Caco-2 (cell line): Measurements from ENCODE around the gene TTC9B. TPM values are rescaled to one million over a fixed set of nuclear protein-coding genes. Genes with fewer than 3 reads are reported as not detected.

Source experiments
- BruUV-seq: library from RNA; stranded (reverse); fragments of 400-500 nt; replicated peaks from 2 replicates; lab custom pipeline; 2021; lab: Mats Ljungman, UMichigan
- CTCF ChIA-PET: fragments of 300-600 bp; sonication (Branson Sonifier 250); formaldehyde crosslinking; loops from one replicate; lab custom pipeline; 2022; ENCODE audit warnings: antibody characterized with exemption; lab: Charles Lee
- POLR2A ChIA-PET: fragments of 300-600 bp; sonication (Branson Sonifier 250); formaldehyde crosslinking; loops from one replicate; lab custom pipeline; 2022; ENCODE audit warnings: antibody characterized with exemption; lab: Charles Lee
- DNase-seq, 2 experiments: peaks; one replicate each; pipeline versions ENCODE4 v3.0.0 to v3.0.0-alpha.2; 2020 to 2022
- H3K27me3 ChIP-seq: replicated peaks from 2 replicates; pipeline ENCODE4 v1.6.0; 2011; ENCODE audit warnings: low read length; ENCODE audit not compliant: control insufficient read depth, insufficient read depth
- H3K36me3 ChIP-seq: 2 replicates; pipeline ENCODE4 v1.5.1; 2011; ENCODE audit warnings: low read length; ENCODE audit not compliant: control insufficient read depth, insufficient read depth
- H3K4me1 ChIP-seq: fragments of 250-450 bp; sonication (Bioruptor Pico); 2 replicates; pipeline ENCODE4 v1.5.1; 2020; ENCODE audit warnings: mild to moderate bottlenecking
- H3K4me3 ChIP-seq: 2 replicates; pipeline ENCODE4 v1.5.1; 2011; ENCODE audit warnings: low read depth, mild to moderate bottlenecking, control low read depth, low read length
- H3K9me3 ChIP-seq: fragments of 250-450 bp; sonication (Bioruptor Pico); 2 replicates; pipeline ENCODE4 v1.5.1; 2020; ENCODE audit warnings: mild to moderate bottlenecking, moderate library complexity
- H3K27ac Mint-ChIP-seq: one replicate; pipeline ENCODE4 v1.8.0; 2022; ENCODE audit warnings: mixed read lengths; ENCODE audit not compliant: unreplicated experiment
- H3K27me3 Mint-ChIP-seq: one replicate; pipeline ENCODE4 v1.8.0; 2022; ENCODE audit warnings: mixed read lengths; ENCODE audit not compliant: insufficient read depth, unreplicated experiment
- H3K36me3 Mint-ChIP-seq: one replicate; pipeline ENCODE4 v1.8.0; 2022; ENCODE audit warnings: mild to moderate bottlenecking, mixed read lengths; ENCODE audit not compliant: insufficient read depth, unreplicated experiment
- H3K4me1 Mint-ChIP-seq: one replicate; pipeline ENCODE4 v1.8.0; 2022; ENCODE audit warnings: low read depth, mixed read lengths; ENCODE audit not compliant: unreplicated experiment
- H3K4me3 Mint-ChIP-seq: one replicate; pipeline ENCODE4 v1.8.0; 2022; ENCODE audit warnings: mild to moderate bottlenecking, moderate library complexity, mixed read lengths; ENCODE audit not compliant: unreplicated experiment
- H3K9me3 Mint-ChIP-seq: one replicate; pipeline ENCODE4 v1.8.0; 2022; ENCODE audit warnings: mixed read lengths; ENCODE audit not compliant: unreplicated experiment
- CTCF ChIP-seq, 2 experiments: fragments of 200-600 bp in 1 of 2; IDR thresholded peaks; 1 replicate in 1 of 2; 2 replicates in 1 of 2; pipeline versions ENCODE4 v1.5.1 to v1.8.0; 2011 to 2022; ENCODE audit warnings: antibody characterized with exemption in 1 of 2, control low read depth in 1 of 2, inconsistent platforms in 1 of 2, low read depth in 1 of 2, low read length in 1 of 2, mild to moderate bottlenecking in 1 of 2, moderate library complexity in 1 of 2; ENCODE audit not compliant: insufficient read depth in 1 of 2, severe bottlenecking in 1 of 2, unreplicated experiment in 1 of 2
- intact Hi-C: fragments of 100-400 bp; cut with micrococcal nuclease; formaldehyde crosslinking; loops from one replicate; pipeline ENCODE4 v1.10.0; 2022; ENCODE audit not compliant: unreplicated experiment
- total RNA-seq: library from RNA; stranded (reverse); gene quantifications from 2 replicates; pipeline ENCODE4 v1.2.3, GENCODE V29; 2022

TTC9B gene
- total RNA-seq, 1 experiment from 2014 or later, result not detected

DNA sequence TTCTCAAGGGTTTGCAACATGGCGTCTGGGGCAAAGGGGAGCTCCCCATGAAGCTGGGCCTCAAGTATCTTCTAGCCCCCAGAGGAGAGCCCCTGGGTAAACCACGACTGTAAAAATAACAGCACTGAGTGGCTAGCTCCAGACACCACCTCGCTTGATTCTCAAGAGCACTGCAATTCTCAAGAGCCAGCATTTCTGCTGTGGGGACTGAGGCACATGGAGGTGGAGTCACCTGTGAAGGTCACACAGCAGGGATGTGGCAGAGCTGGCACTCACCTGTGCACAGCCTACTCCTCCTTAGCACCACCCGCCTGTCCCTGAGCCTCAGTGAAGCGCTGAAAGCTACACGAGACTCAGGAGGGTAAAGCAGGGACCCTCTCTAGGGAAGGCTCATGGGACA, 29.0 kb upstream of the TTC9B start:
- intact Hi-C loops, result no loop called here
- Histone ChIP-seq H3K4me1 (0 out of 2 replicates have a peak, but pooled peaks cover 3% of the 10 kb centered on the region), H3K4me3 (no peak overlapping the region), H3K27me3 (no peaks in the 10 kb centered on the region), H3K36me3 (no peaks in the 10 kb centered on the region), H3K9me3 (no peaks in the 10 kb centered on the region)
- H3K9me3 Mint-ChIP-seq, result no peaks in the 10 kb centered on the region
- ChIA-PET CTCF (no interaction called here), POLR2A (no interaction called here)
- no peak for TF ChIP-seq CTCF (IDR thresholded peaks at IDR 0.05; ENCODE audit: insufficient read depth in 1 of 2, low read depth in 1 of 2, low read length in 1 of 2, severe bottlenecking in 1 of 2, unreplicated experiment in 1 of 2)
- no peak overlapping the region for H3K4me3 Mint-ChIP-seq
- H3K4me1 Mint-ChIP-seq, result peaks cover 5% of the 10 kb centered on the region
- no peak for DNase-seq
- H3K27me3 Mint-ChIP-seq, result no peaks in the 10 kb centered on the region
- BruUV-seq, result no TSS peak
- peaks cover 31% of the 10 kb centered on the region for H3K36me3 Mint-ChIP-seq
- no peak overlapping the region for H3K27ac Mint-ChIP-seq

DNA sequence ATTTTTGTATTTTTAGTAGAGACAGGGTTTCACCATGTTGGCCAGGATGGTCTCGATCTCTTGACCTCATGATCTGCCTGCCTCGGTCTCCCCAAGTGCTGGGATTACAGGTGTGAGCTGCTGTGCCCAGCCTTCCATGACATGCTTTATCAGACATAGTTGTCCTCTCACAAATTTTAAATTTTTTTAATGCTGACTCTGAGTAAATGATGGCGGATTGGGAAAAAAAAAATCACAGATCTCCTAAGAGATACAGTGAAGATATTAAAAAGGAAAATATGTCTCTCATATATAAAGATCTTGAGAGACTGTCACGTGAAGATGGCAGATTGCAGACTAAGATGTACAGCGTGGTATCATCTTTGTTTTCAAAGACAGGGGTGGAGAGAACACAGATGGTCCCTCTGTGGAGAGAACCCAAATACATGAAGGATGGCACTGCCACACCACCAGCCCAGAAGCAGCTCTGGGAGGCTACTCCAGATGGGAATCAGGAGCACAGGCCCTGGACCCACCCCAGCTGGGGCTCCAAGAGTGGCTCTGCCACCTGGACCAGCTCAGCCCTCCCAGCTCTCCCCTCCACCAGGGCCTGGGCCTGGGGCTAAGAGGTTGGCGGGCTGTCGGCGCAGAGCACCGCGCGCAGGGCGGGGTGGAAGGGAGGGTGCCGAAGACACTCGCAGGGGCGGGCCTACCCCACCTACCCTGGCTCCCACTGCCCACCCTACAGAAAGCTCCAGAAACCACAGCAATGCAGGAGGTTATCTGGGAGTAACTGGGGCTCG, 28.3 kb upstream of the TTC9B start:
- H3K4me1 Mint-ChIP-seq, result peaks cover 5% of the 10 kb centered on the region
- ChIA-PET CTCF (no interaction called here), POLR2A (no interaction called here)
- Histone ChIP-seq H3K4me3 (no peak overlapping the region), H3K4me1 (0 out of 2 replicates have a peak, but pooled peaks cover 2% of the 10 kb centered on the region), H3K9me3 (no peaks in the 10 kb centered on the region), H3K27me3 (no peaks in the 10 kb centered on the region), H3K36me3 (no peaks in the 10 kb centered on the region)
- H3K27ac Mint-ChIP-seq, result no peak overlapping the region
- no TSS peak for BruUV-seq
- TF ChIP-seq CTCF (IDR thresholded peaks at IDR 0.05; ENCODE audit: insufficient read depth in 1 of 2, low read depth in 1 of 2, low read length in 1 of 2, severe bottlenecking in 1 of 2, unreplicated experiment in 1 of 2), result no peak
- peaks cover 34% of the 10 kb centered on the region for H3K36me3 Mint-ChIP-seq
- H3K9me3 Mint-ChIP-seq, result no peaks in the 10 kb centered on the region
- no peak overlapping the region for H3K4me3 Mint-ChIP-seq
- DNase-seq, result no peak
- no peaks in the 10 kb centered on the region for H3K27me3 Mint-ChIP-seq
- intact Hi-C loops, result no loop called here

GRCh38 chr19:40245506-40246128, 27.4 kb upstream of the TTC9B start:
- Histone ChIP-seq H3K36me3 (no peaks in the 10 kb centered on the region; the same call in 1 of the 2 replicates), H3K27me3 (no peaks in the 10 kb centered on the region), H3K4me1 (no peaks in the 10 kb centered on the region), H3K4me3 (no peak overlapping the region), H3K9me3 (no peaks in the 10 kb centered on the region)
- intact Hi-C loops, result no loop called here
- H3K9me3 Mint-ChIP-seq, result no peaks in the 10 kb centered on the region
- peaks cover 40% of the 10 kb centered on the region for H3K36me3 Mint-ChIP-seq
- TF ChIP-seq CTCF (IDR thresholded peaks at IDR 0.05; ENCODE audit: insufficient read depth in 1 of 2, low read depth in 1 of 2, low read length in 1 of 2, severe bottlenecking in 1 of 2, unreplicated experiment in 1 of 2), result no peak
- no peak for DNase-seq
- no peak overlapping the region for H3K27ac Mint-ChIP-seq
- no peaks in the 10 kb centered on the region for H3K27me3 Mint-ChIP-seq
- BruUV-seq, result no TSS peak
- H3K4me1 Mint-ChIP-seq, result peaks cover 5% of the 10 kb centered on the region
- ChIA-PET POLR2A (no interaction called here), CTCF (no interaction called here)
- H3K4me3 Mint-ChIP-seq, result no peak overlapping the region
